WTC11 (cell line): ENCODE data around the gene FAT4.

Experiments used
- ATF3 ChIP-seq: sonication (generic); formaldehyde crosslinking; conservative IDR thresholded peaks from 2 replicates; pipeline ENCODE4 v1.8.1; 2022; ENCODE audit warnings: mild to moderate bottlenecking, missing genetic modification reagents
- CDX4 ChIP-seq: fragments of 250-450 bp; sonication (Bioruptor Pico); IDR thresholded peaks from 2 replicates; pipeline ENCODE4 v1.9.0; 2021; ENCODE audit warnings: moderate library complexity, mild to moderate bottlenecking, inconsistent platforms, borderline replicate concordance
- CREB1 ChIP-seq: sonication (generic); formaldehyde crosslinking; IDR thresholded peaks from 2 replicates; pipeline ENCODE4 v1.8.0; 2023; ENCODE audit warnings: mild to moderate bottlenecking, missing genetic modification reagents
- CTCF ChIP-seq: fragments of 200-600 bp; IDR thresholded peaks from 2 replicates; pipeline ENCODE4 v1.8.0; 2022; ENCODE audit warnings: antibody characterized with exemption
- EMX1 ChIP-seq: fragments of 250-450 bp; sonication (Bioruptor Pico); IDR thresholded peaks from 2 replicates; pipeline ENCODE4 v1.8.0; 2021; ENCODE audit warnings: mild to moderate bottlenecking
- ERG ChIP-seq: fragments of 250-450 bp; sonication (Bioruptor Pico); IDR thresholded peaks from 2 replicates; pipeline ENCODE4 v1.8.0; 2021; ENCODE audit warnings: mild to moderate bottlenecking
- ESRRA ChIP-seq: sonication (generic); formaldehyde crosslinking; IDR thresholded peaks from 2 replicates; pipeline ENCODE4 v1.8.1; 2022; ENCODE audit warnings: mild to moderate bottlenecking, missing genetic modification reagents, borderline replicate concordance
- MAX ChIP-seq: sonication (generic); formaldehyde crosslinking; IDR thresholded peaks from 2 replicates; pipeline ENCODE4 v1.8.0; 2022; ENCODE audit warnings: mild to moderate bottlenecking, missing genetic modification reagents
- MLX ChIP-seq: sonication (generic); formaldehyde crosslinking; IDR thresholded peaks from 2 replicates; pipeline ENCODE4 v1.8.1; 2023; ENCODE audit warnings: mild to moderate bottlenecking, missing genetic modification reagents, moderate library complexity
- SP1 ChIP-seq: sonication (generic); formaldehyde crosslinking; conservative IDR thresholded peaks from 2 replicates; pipeline ENCODE4 v1.8.1; 2022; ENCODE audit warnings: missing genetic modification reagents
- USF2 ChIP-seq: sonication (generic); formaldehyde crosslinking; IDR thresholded peaks from 2 replicates; pipeline ENCODE4 v1.8.1; 2023; ENCODE audit warnings: mild to moderate bottlenecking, missing genetic modification reagents, moderate library complexity
- ZBTB43 ChIP-seq: sonication (generic); formaldehyde crosslinking; IDR thresholded peaks from 2 replicates; pipeline ENCODE4 v1.8.1; 2023; ENCODE audit warnings: mild to moderate bottlenecking, missing genetic modification reagents
- ZNF263 ChIP-seq: sonication (generic); formaldehyde crosslinking; IDR thresholded peaks from 2 replicates; pipeline ENCODE4 v1.8.1; 2022; ENCODE audit warnings: low read depth, mild to moderate bottlenecking, moderate library complexity, missing genetic modification reagents

GRCh38 chr4:125316791-125317524 is 2.2 kb downstream of the FAT4 start:
- TF ChIP-seq CREB1 (no peak), ATF3 (no peak), ZBTB43 (CRISPR knock-in tag) (no peak), SP1 (peak; percentile 21; the same call in 1 of the 2 replicates), CDX4 (no peak), CTCF (no peak), MLX (CRISPR knock-in tag) (no peak), USF2 (CRISPR knock-in tag) (no peak), ZNF263 (no peak), ERG (CRISPR knock-in tag) (no peak), EMX1 (no peak), ESRRA (CRISPR knock-in tag) (0 out of 2 replicates have a peak, but pooled peaks have one; percentile 30), MAX (peak; percentile 82)
